Measurements from ENCODE around the gene XPOT. TPM values are rescaled to one million over a fixed set of nuclear protein-coding genes. Genes with fewer than 3 reads are reported as not detected.

Gene XPOT
- total RNA-seq, 1 donor from 2014 or later: 68.6 TPM

DNA sequence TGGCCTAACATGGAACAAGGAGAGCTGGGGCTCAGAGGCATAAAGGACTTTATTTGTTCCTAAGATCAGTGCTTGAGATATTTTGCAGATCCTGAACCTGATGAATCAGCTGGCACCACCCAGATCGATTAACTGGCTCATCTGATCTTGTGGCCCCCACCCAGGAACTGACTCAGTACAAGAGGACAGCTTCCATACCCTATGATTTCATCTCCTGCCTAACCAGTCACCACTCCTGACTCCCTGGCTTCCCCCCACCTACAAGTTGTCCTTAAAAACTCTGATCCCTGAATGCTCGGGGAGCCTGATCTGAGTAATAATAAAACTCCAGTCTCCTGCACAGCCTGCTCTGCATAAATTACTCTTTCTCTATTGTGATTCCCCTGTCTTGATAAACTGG, 18.7 kb upstream of the XPOT start:
- H3K9me3 ChIP-seq: peaks cover 5% of the 10 kb centered on the region
- intact Hi-C loops (cut with DNase I): no loop called here
- H3K4me3 ChIP-seq: no peak overlapping the region
- peaks cover 5% of the 10 kb centered on the region for H3K4me1 ChIP-seq
- no peaks in the 10 kb centered on the region for H3K36me3 ChIP-seq
- H3K27me3 ChIP-seq (ENCODE audit: low read depth): peaks cover 15% of the 10 kb centered on the region
- ATAC-seq (no peak), DNase-seq (no peak)
- no peak overlapping the region for H3K27ac ChIP-seq
- no peak for TF ChIP-seq CTCF (IDR thresholded peaks at IDR 0.05)

- H3K9me3 ChIP-seq: no peaks in the 10 kb centered on the region
- H3K4me3 ChIP-seq: no peak overlapping the region
- H3K4me1 ChIP-seq: peaks cover 9% of the 10 kb centered on the region
- no peak for DNase-seq
- no peaks in the 10 kb centered on the region for H3K36me3 ChIP-seq
- no peak for TF ChIP-seq CTCF (IDR thresholded peaks at IDR 0.05)
- peaks cover 32% of the 10 kb centered on the region for H3K27me3 ChIP-seq (ENCODE audit: low read depth)
- intact Hi-C loops (cut with DNase I): no loop called here
- H3K27ac ChIP-seq: no peak overlapping the region
- ATAC-seq: no peak
Measured at GRCh38 chr12:64387197-64387816, 16.9 kb upstream of the XPOT start.

DNA sequence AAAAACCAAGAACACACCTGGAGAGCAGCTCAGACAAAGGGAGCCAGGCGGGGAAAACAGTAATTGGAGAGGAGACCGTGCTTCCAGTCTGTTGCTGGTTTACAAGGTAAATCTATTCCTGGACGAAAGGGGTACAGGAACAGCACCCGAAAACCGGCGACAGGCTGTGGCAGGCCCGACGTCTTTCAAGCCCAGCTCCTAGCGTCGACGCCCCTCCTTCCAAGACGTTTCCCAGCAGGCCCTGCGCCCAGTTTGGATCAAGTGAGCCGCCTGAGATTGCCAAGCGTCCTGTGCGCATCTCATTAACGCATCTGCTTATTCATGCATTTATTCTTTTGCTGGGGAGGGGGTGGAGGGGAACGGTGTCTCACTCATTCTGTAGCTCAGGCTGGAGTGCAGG, 15.0 kb upstream of the XPOT start:
- DNase-seq (no peak), ATAC-seq (no peak)
- Histone ChIP-seq H3K27ac (no peak overlapping the region), H3K4me1 (peaks cover 9% of the 10 kb centered on the region), H3K4me3 (no peak overlapping the region), H3K27me3 (ENCODE audit: low read depth) (peaks cover 32% of the 10 kb centered on the region), H3K9me3 (no peaks in the 10 kb centered on the region), H3K36me3 (no peaks in the 10 kb centered on the region)
- intact Hi-C loops (cut with DNase I): no loop called here
- TF ChIP-seq CTCF (IDR thresholded peaks at IDR 0.05): no peak

DNA sequence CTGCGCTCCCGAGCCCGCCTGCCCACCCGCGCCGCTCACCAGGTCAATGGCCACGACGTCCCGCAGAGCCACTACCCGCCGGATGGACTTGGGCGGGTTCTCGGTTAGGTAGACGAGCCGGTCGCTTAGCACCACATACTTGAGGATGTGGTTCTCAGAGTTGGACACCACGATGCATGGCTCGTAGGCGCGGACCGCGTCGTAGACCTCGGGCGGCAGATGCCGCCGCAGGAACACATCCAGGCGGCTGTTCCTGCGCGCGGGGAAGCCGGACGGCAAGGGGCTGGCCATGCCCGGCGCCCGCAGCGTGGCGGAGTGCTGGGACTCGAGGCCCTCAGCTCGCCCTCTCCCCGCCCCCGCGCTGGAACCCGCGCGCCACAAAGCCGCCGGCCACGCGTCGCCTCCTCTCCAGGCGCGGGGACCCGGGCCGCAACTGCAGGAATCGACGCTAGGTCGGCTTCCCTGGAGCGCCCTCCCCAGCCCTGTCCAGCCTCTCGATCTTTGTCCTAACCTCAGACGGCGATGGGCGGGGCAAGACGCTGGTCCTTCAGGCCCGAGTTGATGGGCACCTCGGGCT, 13.8 kb upstream of the XPOT start, which contains the start of gene C12orf56:
C12orf56 (minus strand) TSS at position 484 of the 577 bp plus-strand sequence; CDS start at position 291, 193 bp downstream.
- intact Hi-C loops (cut with DNase I): no loop called here
- peak; percentile 51 to 57 for ATAC-seq
- peaks cover 32% of the 10 kb centered on the region for H3K27me3 ChIP-seq (ENCODE audit: low read depth)
- H3K27ac ChIP-seq: no peak within 1 kb of the TSS
- peaks cover 9% of the 10 kb centered on the region for H3K4me1 ChIP-seq
- H3K4me3 ChIP-seq: peak within 1 kb of the TSS; percentile 46
- H3K36me3 ChIP-seq: no peaks in the 10 kb centered on the region
- no peak for DNase-seq
- H3K9me3 ChIP-seq: no peaks in the 10 kb centered on the region
- no peak for TF ChIP-seq CTCF (IDR thresholded peaks at IDR 0.05)

GRCh38 chr12:64392221-64392620, 12.0 kb upstream of the XPOT start:
- Histone ChIP-seq H3K36me3 (no peaks in the 10 kb centered on the region), H3K4me3 (no peak overlapping the region), H3K9me3 (no peaks in the 10 kb centered on the region), H3K27me3 (ENCODE audit: low read depth) (peaks cover 32% of the 10 kb centered on the region), H3K27ac (no peak overlapping the region), H3K4me1 (peaks cover 9% of the 10 kb centered on the region)
- peak; percentile 21 for TF ChIP-seq CTCF (IDR thresholded peaks at IDR 0.05)
- DNase-seq (no peak), ATAC-seq (no peak)
- intact Hi-C loops (cut with DNase I): no loop called here

Measured in lower lobe of right lung (tissue), 2 donors.